A673 (cell line): Measurements from ENCODE around the gene KRTAP25-1. TPM values are rescaled to one million over a fixed set of nuclear protein-coding genes. Genes with fewer than 3 reads are reported as not detected.

Experiments
- BruUV-seq: library from RNA; stranded (reverse); fragments of 400-500 nt; replicated peaks from 2 replicates; lab custom pipeline; 2021; lab: Mats Ljungman, UMichigan
- CTCF ChIA-PET: fragments of 300-600 bp; sonication (Branson Sonifier 250); formaldehyde crosslinking; loops from one replicate; lab custom pipeline; 2022; ENCODE audit warnings: antibody characterized with exemption; lab: Charles Lee
- POLR2A ChIA-PET: fragments of 300-600 bp; sonication (Branson Sonifier 250); formaldehyde crosslinking; loops from one replicate; lab custom pipeline; 2022; ENCODE audit warnings: antibody characterized with exemption; ENCODE audit not compliant: low non-redundant PET; lab: Charles Lee
- DNase-seq: peaks from one replicate; pipeline ENCODE4 v3.0.0-alpha.2; 2015; ENCODE audit warnings: low spot score
- H3K27ac ChIP-seq: fragments of 200-600 bp; sonication (generic); 2 replicates; pipeline ENCODE4 v1.5.1; 2016; ENCODE audit warnings: mixed run types, low read depth, mild to moderate bottlenecking, mixed read lengths, antibody characterized with exemption, low read length; ENCODE audit not compliant: poor library complexity, severe bottlenecking
- H3K27me3 ChIP-seq: fragments of 200-600 bp; sonication (generic); replicated peaks from 2 replicates; pipeline ENCODE4 v1.6.1; 2017; ENCODE audit warnings: mixed run types, low read depth, mild to moderate bottlenecking, mixed read lengths, antibody characterized with exemption, low read length; ENCODE audit not compliant: insufficient read depth, poor library complexity
- H3K36me3 ChIP-seq: fragments of 200-600 bp; sonication (generic); 2 replicates; pipeline ENCODE4 v1.6.1; 2016; ENCODE audit warnings: mixed run types, mild to moderate bottlenecking, mixed read lengths, antibody characterized with exemption, low read length; ENCODE audit not compliant: insufficient read depth, poor library complexity, severe bottlenecking
- H3K4me1 ChIP-seq: fragments of 200-600 bp; sonication (generic); 2 replicates; pipeline ENCODE4 v1.6.1; 2017; ENCODE audit warnings: mixed run types, mild to moderate bottlenecking, mixed read lengths, antibody characterized with exemption, low read length; ENCODE audit not compliant: insufficient read depth, poor library complexity, severe bottlenecking
- H3K4me3 ChIP-seq: fragments of 200-600 bp; sonication (generic); 2 replicates; pipeline ENCODE4 v1.5.1; 2016; ENCODE audit warnings: low read depth, mixed run types, mild to moderate bottlenecking, mixed read lengths, low read length; ENCODE audit not compliant: poor library complexity, severe bottlenecking
- H3K9me3 ChIP-seq: fragments of 200-600 bp; sonication (generic); 2 replicates; pipeline ENCODE4 v1.6.1; 2016; ENCODE audit warnings: mixed run types, low read depth, mild to moderate bottlenecking, mixed read lengths, antibody characterized with exemption, low read length; ENCODE audit not compliant: poor library complexity, severe bottlenecking
- CTCF ChIP-seq: fragments of 300-800, 200-600 bp; sonication (generic); conservative IDR thresholded peaks from 2 replicates; pipeline ENCODE4 v1.5.1; 2017; ENCODE audit warnings: low read depth, mild to moderate bottlenecking, antibody characterized with exemption, low read length, moderate library complexity, mixed read lengths
- EZH2 ChIP-seq: fragments of 200-600 bp; sonication (generic); IDR thresholded peaks from 2 replicates; pipeline ENCODE4 v1.6.1; 2017; ENCODE audit warnings: borderline replicate concordance, low read depth, mild to moderate bottlenecking, mixed read lengths, antibody characterized with exemption, low read length; ENCODE audit not compliant: poor library complexity, severe bottlenecking
- intact Hi-C: fragments of 100-400 bp; cut with micrococcal nuclease; formaldehyde crosslinking; loops from one replicate; pipeline ENCODE4 v1.10.0; 2022; ENCODE audit not compliant: unreplicated experiment
- total RNA-seq: library from RNA; stranded (reverse); gene quantifications from 2 replicates; pipeline ENCODE4 v1.2.3, GENCODE V29; 2021

KRTAP25-1 gene
- total RNA-seq, 1 experiment from 2014 or later: not detected

DNA sequence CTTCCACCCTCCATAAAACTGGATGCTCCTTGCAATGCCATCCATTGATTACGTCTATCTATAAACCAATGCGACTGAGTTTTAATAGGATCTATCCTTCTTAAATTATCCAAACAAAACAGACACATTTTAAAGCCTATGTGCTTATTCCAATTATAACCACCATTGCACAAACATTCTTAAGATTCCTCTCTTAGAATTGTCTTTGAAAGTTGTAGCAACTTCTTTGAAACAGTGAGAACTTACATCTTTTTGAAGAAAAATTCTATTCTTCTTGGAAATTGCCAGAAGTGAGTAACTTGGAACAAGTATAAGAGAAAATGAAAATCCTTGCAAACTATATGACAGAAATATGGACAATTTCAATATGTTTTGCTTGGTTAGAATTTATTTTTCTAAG is 30.9 kb upstream of the KRTAP25-1 start, which contains the start of gene KRTAP26-1:
KRTAP26-1 (minus strand) TSS at position 101 of the 400 bp plus-strand sequence. CDS start 280 bp downstream, outside the sequence.
- Histone ChIP-seq H3K9me3 (no peaks in the 10 kb centered on the region), H3K4me3 (no peak within 1 kb of the TSS), H3K27ac (no peak within 1 kb of the TSS), H3K4me1 (no peaks in the 10 kb centered on the region), H3K36me3 (no peaks in the 10 kb centered on the region), H3K27me3 (no peaks in the 10 kb centered on the region)
- ChIA-PET CTCF (no interaction called here), POLR2A (no interaction called here)
- intact Hi-C loops: no loop called here
- BruUV-seq: no TSS peak
- DNase-seq: no peak
- TF ChIP-seq EZH2 (no peak), CTCF (no peak)

GRCh38 chr21:30315701-30316100 is 26.4 kb upstream of the KRTAP25-1 start:
- intact Hi-C loops: no loop called here
- Histone ChIP-seq H3K27ac (no peak overlapping the region), H3K27me3 (peaks cover 13% of the 10 kb centered on the region), H3K4me1 (no peaks in the 10 kb centered on the region), H3K9me3 (no peaks in the 10 kb centered on the region), H3K36me3 (no peaks in the 10 kb centered on the region), H3K4me3 (no peak overlapping the region)
- BruUV-seq: no TSS peak
- ChIA-PET POLR2A (no interaction called here), CTCF (no interaction called here)
- no peak for DNase-seq
- TF ChIP-seq EZH2 (no peak), CTCF (no peak)

DNA sequence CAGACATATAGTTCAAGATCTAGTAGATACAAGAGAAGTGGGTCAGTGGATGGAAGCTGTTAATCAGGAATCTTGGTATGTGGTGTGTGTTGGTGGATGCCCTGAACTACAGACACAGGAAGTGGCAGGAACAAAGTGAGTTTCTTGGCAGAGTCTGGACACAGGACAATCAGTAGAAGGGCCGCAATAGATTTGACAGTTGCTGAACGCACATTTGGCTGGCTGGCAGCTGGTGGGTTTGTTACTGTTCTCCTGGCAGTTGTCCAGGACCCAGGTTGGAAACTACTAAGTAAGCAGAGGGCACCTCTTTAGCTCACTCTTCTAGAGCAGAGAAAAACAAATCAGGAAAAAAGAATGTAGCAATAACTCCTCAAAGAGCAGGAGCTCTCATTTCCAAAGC is 17.6 kb upstream of the KRTAP25-1 start:
- intact Hi-C loops: no loop called here
- POLR2A ChIA-PET: no interaction called here
- CTCF ChIA-PET: no interaction called here

More for the DNA sequence above, 17.6 kb upstream of the KRTAP25-1 start:
- no peak overlapping the region for H3K4me3 ChIP-seq
- H3K27me3 ChIP-seq: no peaks in the 10 kb centered on the region
- no peak for DNase-seq
- no peak overlapping the region for H3K27ac ChIP-seq
- no peaks in the 10 kb centered on the region for H3K36me3 ChIP-seq
- H3K9me3 ChIP-seq: no peaks in the 10 kb centered on the region
- no peak for TF ChIP-seq EZH2
- no peak for TF ChIP-seq CTCF
- H3K4me1 ChIP-seq: no peaks in the 10 kb centered on the region
- BruUV-seq: no TSS peak
